ENCODE results near the gene UGT1A10.

The UGT1A10 gene

DNA sequence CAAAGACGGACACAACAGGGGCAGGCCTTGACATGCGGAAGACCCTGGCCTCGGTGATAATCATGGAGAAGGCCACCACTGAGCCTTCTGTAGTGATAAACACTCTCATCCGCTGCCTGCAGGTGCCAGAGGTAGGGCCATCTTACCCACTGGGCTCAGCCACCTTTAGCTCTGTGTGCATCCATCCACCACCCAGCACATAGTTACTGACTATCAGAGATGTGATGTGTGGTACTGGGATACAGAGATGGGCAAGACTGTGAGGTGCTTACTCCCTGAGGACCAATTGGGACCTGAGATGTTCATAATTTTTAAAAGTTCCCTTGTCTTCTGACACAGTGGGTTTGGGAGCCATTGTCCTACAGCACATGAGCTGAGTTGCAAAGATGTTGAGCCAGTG, 143.5 kb downstream of the UGT1A10 start:
- H3K27me3 ChIP-seq, result no peaks in the 10 kb centered on the region
- H3K9me3 ChIP-seq, result no peaks in the 10 kb centered on the region
- no peak overlapping the region for H3K4me3 ChIP-seq (ENCODE audit: low read depth in 1 of 2, low read length in 1 of 2)
- no peak overlapping the region for H3K27ac ChIP-seq
- H3K4me1 ChIP-seq (ENCODE audit: control insufficient read depth in 1 of 2, insufficient read depth in 1 of 2, low read depth in 1 of 2, low read length in 1 of 2), result no peaks in the 10 kb centered on the region
- no peaks in the 10 kb centered on the region for H3K36me3 ChIP-seq
- TF ChIP-seq, protein P1, sequence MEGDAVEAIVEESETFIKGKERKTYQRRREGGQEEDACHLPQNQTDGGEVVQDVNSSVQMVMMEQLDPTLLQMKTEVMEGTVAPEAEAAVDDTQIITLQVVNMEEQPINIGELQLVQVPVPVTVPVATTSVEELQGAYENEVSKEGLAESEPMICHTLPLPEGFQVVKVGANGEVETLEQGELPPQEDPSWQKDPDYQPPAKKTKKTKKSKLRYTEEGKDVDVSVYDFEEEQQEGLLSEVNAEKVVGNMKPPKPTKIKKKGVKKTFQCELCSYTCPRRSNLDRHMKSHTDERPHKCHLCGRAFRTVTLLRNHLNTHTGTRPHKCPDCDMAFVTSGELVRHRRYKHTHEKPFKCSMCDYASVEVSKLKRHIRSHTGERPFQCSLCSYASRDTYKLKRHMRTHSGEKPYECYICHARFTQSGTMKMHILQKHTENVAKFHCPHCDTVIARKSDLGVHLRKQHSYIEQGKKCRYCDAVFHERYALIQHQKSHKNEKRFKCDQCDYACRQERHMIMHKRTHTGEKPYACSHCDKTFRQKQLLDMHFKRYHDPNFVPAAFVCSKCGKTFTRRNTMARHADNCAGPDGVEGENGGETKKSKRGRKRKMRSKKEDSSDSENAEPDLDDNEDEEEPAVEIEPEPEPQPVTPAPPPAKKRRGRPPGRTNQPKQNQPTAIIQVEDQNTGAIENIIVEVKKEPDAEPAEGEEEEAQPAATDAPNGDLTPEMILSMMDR (IDR thresholded peaks at IDR 0.05), result no peak

DNA sequence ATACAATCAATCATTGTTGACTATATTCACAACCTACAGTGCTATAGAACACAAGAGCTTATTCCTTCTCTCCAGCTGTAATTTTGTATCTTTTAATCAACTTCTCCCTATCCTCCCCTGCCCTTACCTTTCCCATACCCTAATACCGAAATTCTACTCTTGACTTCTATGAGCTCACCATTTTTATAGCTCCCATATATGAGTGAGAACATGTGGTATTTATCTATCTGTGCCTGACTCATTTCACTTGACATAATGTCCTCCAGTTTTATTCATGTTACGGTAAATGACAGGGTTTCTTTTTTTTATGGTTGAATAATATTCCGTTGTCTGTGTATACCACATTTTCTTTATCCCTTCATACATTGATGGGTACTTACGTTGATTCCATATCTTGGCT, 144.5 kb downstream of the UGT1A10 start:
- TF ChIP-seq, protein P1 (IDR thresholded peaks at IDR 0.05), result no peak
- H3K4me1 ChIP-seq (ENCODE audit: control insufficient read depth in 1 of 2, insufficient read depth in 1 of 2, low read depth in 1 of 2, low read length in 1 of 2), result no peaks in the 10 kb centered on the region
- H3K27ac ChIP-seq, result no peak overlapping the region
- H3K9me3 ChIP-seq, result no peaks in the 10 kb centered on the region
- no peaks in the 10 kb centered on the region for H3K36me3 ChIP-seq
- no peaks in the 10 kb centered on the region for H3K27me3 ChIP-seq
- no peak overlapping the region for H3K4me3 ChIP-seq (ENCODE audit: low read depth in 1 of 2, low read length in 1 of 2)

DNA sequence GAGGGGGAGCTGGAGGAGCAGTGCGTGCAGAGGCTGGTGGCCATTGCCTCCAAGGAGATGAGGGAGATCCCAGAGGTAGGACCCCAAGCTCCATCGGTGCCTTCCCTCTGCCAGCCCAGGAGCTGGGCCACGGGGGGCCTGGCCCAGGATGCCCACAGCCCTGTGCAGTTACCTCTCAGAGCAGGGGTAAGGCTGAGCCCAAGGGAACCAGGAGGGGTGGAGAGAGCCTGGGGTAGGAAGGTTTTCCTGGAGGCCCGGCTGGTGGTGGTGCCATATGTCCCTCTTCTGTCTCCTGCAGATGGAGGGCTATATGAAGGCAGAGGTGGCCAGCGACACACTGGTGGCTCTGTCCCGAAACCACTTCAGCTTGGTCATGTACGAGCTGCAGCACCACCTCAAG, 153.3 kb downstream of the UGT1A10 start:
- Histone ChIP-seq H3K4me3 (ENCODE audit: low read depth in 1 of 2, low read length in 1 of 2) (no peak overlapping the region), H3K36me3 (no peaks in the 10 kb centered on the region), H3K27me3 (no peaks in the 10 kb centered on the region), H3K4me1 (ENCODE audit: control insufficient read depth in 1 of 2, insufficient read depth in 1 of 2, low read depth in 1 of 2, low read length in 1 of 2) (no peaks in the 10 kb centered on the region), H3K27ac (no peak overlapping the region), H3K9me3 (no peaks in the 10 kb centered on the region)
- TF ChIP-seq, protein P1 (IDR thresholded peaks at IDR 0.05), result no peak

DNA sequence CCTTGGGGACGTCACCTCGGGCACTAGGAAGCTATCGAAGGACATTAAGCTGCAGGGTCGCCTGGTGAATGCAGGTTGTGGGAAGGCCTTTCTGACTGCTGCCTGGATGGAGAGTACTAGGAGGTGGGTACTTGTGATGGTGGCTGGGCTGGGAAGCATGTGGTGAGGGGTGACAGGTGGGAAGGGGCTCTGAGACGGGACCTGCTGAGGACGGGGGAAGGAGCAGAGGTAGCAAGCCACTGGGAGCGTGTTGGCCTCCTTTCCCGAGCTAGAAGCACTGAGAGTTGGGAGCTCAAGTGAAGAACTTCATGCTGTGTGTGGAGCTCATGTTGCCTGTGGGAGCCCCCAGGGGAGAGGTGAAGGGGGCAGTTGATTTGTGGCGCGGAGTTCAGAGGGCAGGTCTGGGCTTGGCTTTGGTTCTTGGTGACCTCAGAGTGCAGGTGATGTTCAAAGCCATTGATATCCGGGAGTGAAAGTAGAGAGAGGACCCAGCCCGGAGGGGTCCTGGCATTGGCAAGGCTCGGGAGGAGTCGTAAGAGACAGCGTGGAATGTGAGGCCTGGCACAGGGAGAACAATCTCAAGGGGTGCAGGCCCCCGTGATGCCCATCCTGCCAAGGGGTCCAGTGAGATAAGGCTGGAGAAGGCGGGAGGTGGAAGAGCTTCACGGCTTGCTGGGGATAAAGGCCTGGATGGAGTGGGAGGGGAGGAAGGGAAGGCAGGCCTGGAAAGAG, 155.1 kb downstream of the UGT1A10 start:
- TF ChIP-seq, protein P1 (IDR thresholded peaks at IDR 0.05), result no peak
- Histone ChIP-seq H3K36me3 (no peaks in the 10 kb centered on the region), H3K4me1 (ENCODE audit: control insufficient read depth in 1 of 2, insufficient read depth in 1 of 2, low read depth in 1 of 2, low read length in 1 of 2) (no peaks in the 10 kb centered on the region), H3K27ac (no peak overlapping the region), H3K4me3 (ENCODE audit: low read depth in 1 of 2, low read length in 1 of 2) (no peak overlapping the region), H3K9me3 (no peaks in the 10 kb centered on the region), H3K27me3 (no peaks in the 10 kb centered on the region)

DNA sequence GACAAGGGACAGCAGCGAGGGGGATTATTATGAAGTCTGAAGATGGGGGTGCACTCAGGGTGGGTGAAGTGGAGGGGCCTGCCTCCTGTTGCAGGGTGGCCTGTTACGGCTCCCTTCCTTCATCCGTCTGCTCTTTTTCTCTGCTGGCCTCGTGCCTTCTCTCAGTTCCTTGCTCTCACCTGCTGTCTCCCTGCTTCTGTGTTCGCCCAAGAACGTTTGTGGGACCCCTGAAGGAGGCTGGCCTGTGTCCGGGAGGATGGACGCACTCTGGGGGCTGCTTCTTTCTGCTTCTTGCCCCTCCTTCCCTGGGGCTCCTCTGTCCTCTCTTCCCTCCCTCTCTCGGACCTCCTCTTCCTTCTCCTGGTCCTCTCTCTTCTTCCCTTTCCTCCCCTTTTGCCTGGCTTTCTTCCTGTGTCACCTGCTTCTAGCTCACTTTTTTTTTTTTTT, 155.7 kb downstream of the UGT1A10 start:
- Histone ChIP-seq H3K9me3 (no peaks in the 10 kb centered on the region), H3K27ac (no peak overlapping the region), H3K27me3 (no peaks in the 10 kb centered on the region), H3K4me1 (ENCODE audit: control insufficient read depth in 1 of 2, insufficient read depth in 1 of 2, low read depth in 1 of 2, low read length in 1 of 2) (no peaks in the 10 kb centered on the region), H3K36me3 (no peaks in the 10 kb centered on the region), H3K4me3 (ENCODE audit: low read depth in 1 of 2, low read length in 1 of 2) (no peak overlapping the region)
- TF ChIP-seq, protein P1 (IDR thresholded peaks at IDR 0.05), result no peak
